HG03139 (cell line): ENCODE results near the gene ZER1.

ENCODE experiments used
- ATAC-seq: cut with Tn5 transposase; IDR thresholded peaks from one replicate; pipeline ENCODE4 v1.9.1; 2021; ENCODE audit not compliant: unreplicated experiment

ZER1 gene

DNA sequence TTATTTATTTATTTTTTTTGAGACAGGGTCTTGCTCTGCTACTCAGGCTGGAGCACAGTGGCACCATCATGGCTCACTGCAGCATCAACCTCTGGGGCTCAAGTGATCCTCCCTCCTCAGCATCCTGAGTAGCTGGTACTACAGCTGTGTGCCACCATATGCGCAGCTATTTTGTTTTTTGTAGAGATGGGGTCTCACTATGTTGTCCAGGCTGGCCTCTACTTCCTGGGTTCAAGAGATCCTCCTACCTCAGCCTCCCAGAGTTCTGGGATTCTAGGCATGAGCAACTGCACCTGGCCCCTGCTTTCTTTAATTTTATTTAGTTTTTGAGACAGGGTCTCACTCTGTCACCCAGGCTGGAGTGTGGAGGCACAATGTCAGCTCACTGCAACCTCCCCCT lies 28.3 kb downstream of the ZER1 start:
- ATAC-seq: no peak

DNA sequence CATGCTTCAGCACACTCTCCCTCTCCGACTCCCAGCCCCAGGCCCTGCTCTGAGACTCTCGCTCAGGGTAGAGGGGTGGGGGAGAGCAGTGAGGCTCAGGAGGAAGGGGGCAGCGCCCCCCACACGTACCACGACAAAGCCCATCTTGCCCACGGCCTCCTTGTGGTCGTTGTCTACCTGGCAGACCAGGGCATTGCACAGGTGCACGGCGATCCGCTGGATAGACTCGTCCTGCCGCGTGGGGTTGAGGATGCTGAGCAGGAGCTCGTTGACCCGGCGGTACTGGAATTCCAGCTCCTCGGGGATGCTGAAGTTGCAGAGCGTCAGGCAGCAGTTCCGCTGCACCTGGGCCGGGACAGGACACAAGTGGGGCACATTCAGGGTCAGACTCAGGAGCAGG lies 29.3 kb downstream of the ZER1 start:
- no peak for ATAC-seq

DNA sequence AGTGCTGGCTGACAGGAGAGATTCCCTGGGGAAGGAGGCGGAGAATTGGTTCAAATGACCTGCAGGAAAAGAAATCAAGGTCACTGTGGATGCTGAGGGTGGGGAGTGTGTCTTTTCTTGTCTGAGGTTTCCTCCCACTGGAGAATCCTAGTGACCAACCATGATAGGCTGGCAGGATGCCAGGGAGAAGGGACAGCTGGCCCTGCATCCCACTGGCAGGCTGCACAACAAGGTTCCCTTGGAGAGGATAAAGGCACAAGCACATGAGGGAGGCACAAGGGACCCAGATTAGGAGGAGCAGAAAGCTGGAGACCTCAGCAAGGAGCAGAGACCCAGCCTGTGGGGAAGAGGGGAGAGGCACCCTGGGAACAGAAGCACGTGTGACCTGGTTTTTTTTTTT lies 36.4 kb downstream of the ZER1 start:
- no peak for ATAC-seq

DNA sequence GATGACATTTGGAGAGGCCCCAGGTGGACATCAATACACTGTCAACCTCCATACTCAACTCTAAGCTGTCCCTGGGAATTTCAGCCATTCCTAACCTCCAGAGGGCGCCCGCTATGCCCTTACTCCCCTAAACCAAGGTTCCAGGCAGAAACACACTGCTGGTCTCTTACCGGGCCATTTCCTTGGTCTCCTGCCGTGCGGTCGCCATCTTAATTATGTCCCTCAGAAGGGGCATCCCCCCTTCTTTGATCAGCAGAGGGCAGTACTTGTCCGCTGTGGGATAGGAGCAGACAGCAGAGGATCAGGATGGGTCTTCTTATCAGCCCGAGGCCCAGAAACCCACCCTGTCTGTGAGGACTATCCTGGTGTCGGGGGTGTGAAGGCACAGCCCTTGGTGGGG lies 38.5 kb downstream of the ZER1 start:
- no peak for ATAC-seq

DNA sequence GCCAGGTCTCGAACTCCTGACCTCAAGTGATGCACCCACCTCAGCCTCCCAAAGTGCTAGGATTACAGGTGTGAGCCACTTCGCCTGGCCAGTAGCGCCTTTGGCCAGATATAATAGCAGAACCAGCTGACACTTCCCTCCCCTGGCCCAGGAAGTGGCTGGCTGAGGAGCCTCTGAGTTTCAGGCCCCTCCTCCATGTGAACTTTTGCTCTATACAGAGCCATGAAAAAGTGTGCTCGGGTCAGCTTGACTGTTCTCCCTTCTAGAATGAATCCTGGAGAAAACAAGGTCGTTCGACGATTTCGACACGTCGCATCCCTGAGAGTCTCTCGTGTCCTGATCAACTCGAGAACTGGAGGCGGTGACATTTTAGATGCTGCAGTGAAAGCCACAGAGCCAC lies 39.2 kb downstream of the ZER1 start:
- ATAC-seq: no peak

GRCh38 chr9:128731691-128732090 lies 40.0 kb downstream of the ZER1 start:
- ATAC-seq: no peak

DNA sequence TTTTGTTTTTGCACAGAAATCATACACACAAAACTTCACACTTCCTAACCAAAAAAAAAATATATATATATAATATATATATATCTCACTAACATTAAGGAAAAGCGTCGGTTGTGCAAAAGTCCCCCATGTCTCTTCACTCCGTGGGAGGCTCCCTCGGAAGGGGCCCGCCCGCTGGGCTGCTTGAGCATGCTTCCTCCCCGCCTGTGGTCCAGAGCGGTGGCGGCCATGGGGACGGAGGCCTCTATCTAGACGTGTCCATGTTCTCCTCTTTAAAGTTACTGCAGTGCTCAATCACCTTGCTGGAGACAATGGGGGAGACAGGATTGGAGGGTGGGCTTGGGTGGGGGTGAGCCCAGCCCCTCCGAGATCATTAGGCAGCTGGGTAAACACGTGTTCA lies 40.6 kb downstream of the ZER1 start:
- no peak for ATAC-seq

GRCh38 chr9:128729766-128730517 lies 41.8 kb downstream of the ZER1 start:
- ATAC-seq: no peak

DNA sequence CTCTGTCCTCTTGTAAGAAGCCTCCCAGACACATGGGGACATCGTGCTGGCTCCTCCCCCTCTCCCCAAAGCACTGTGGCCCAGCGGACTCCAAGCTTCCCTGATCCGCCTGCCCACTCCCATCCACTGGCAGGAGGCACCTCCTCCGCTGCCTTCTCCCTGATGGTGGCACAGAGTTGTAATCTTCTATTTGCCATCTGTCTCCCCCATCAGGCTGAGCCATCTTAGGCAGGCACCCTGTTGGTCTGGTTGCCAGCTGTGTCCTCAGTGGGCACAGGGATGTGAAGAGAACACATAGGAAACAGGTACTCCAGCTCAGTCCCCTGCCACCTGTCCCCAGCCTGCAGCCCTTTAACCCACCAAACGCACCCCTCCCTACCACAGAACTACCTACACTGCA lies 42.4 kb downstream of the ZER1 start:
- ATAC-seq: no peak

DNA sequence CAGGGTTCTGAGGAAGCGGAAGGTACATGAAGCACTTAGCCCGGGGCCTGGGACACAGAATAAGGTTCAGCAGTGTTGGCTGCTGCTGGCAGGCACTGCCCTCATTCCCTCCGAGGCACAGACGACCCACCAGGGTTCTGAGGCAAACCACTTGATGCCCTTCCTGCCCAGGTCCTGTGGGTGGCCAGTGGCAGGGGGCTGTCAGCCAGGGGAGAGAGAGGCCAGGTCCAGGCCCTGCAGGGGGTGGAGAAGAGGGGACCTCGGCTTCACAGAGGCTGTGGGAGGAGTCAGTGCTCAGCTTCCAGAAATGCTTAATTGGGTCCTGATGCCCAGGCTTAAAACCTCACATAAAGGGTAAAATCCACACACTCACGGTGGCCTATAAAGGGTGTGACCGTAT lies 43.4 kb downstream of the ZER1 start:
- ATAC-seq: no peak

GRCh38 chr9:128727640-128728248 lies 44.0 kb downstream of the ZER1 start:
- no peak for ATAC-seq

DNA sequence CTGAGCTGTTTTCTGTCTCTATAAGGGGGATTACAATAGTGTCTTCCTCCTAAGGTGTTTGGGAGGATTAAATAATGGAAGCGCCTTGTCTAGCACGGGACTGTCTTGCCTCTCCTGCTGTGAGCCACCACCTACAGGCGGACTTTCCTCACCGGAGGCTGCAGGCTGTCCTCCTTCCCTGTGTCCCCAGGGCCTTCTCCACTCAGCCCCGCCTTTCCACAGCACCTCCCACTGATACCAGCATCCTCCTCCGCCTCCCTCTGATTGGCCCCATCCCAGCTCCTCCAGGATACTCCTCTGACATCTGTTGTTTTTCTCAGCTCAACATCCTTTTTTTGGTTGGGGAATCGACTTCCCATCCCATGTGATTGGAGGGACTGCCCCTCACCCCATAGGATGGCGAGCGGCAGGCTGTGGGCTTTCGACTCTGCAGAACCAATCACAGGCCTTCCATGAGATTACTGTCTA lies 46.9 kb downstream of the ZER1 start:
- ATAC-seq: no peak

GRCh38 chr9:128723866-128724743 lies 47.6 kb downstream of the ZER1 start, which contains the start of gene ZDHHC12:
TSS of gene ZDHHC12 (minus strand) at chr9:128724127. CDS start at chr9:128724093, 34 bp downstream.
- ATAC-seq: peak; percentile 91

DNA sequence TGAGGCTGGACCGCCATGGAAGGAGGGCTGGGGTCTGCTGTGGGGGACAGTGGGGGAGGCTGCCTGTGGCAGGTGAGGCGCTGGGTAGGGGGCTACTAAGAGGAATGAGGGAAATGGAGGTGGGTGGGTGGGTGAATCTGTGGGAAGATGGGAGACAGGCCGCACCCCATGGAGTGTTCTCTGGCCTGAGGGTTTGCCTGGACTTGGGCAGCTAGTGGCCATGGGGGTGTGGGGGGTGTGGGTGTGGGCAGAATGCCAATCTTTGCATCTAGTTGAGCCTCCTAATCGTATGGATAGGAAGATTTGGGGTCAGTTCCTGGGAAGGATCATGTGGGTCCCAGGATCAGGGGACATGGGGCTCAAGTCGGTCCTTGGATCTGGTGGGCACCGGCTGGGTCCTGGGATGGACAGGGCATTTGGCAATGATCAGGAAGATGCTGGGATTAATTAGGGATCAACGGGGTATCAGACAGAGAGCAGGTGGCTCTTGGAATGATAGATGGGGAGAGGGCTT lies 48.3 kb downstream of the ZER1 start:
- ATAC-seq: no peak

DNA sequence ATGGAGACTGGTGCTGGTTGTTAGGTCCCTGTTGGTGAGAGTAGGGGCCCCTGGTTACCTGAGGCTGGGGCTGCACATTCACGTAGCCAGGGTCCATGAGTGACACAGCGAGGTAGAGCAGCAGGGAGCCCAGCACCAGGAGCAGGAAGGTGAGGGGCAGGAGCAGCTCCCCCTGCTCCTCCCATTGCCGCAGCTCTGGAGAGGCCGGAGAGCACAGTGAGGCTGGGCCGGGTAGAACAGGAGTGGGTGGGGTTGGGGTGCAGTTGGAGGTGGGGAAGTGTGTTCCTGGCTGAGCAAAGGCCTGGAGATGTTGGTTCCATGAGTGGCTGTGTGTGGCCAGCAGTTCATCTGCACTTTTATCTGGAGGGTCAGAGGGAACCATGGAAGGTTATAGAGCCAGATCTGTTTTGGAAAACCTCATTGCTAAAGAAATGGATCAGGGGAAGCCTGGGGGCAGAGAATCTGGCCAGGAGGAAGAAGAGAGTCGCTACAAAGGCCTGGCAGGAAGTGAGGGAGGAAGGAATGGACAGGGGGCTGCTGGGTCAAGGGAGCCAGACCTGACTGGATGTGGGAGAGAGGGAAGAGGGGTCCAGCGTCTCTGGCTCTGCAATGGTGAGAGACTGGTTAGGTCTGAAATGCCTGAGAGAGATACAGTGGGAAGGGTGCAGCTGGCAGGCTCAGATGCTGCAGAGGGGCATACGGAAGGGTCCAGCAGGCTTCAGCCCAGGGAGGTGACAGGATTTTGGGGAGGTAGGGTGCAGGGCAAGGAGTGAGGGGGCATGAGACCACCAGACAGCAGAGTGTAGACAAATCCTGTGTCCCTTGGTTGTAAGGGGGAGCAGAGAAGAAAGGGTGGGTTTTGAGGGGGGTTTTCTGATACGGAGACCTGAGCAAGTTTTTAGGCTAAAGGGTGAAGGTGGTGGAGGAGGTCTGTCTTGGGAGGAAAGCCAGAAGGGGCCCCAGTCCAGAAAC lies 49.1 kb downstream of the ZER1 start:
- no peak for ATAC-seq

DNA sequence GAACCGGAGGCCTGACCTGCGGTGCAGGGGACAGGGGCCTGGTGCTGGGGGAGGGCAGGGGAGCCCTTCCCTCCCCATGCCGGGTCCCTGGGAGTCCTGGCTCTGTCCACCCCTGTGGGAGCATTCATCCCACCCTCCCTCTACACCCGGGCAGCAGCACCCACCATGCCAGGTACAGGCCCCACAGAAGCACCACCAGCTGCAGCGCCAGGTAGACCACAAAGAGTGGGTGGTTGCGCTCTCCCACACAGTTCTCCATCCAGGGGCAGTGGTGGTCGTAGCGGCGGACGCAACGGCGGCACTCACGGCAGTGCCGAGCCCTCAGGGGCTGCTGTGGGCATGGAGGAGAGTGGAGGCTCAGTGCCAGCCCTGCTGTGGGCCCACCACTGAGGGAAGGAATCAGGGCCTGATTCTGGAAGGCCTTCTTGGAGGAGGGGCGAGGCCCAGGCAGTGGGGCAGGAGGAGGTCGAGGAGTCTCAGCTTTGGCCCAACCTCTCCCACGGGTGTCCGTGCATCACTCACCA lies 50.2 kb downstream of the ZER1 start:
- ATAC-seq: no peak

DNA sequence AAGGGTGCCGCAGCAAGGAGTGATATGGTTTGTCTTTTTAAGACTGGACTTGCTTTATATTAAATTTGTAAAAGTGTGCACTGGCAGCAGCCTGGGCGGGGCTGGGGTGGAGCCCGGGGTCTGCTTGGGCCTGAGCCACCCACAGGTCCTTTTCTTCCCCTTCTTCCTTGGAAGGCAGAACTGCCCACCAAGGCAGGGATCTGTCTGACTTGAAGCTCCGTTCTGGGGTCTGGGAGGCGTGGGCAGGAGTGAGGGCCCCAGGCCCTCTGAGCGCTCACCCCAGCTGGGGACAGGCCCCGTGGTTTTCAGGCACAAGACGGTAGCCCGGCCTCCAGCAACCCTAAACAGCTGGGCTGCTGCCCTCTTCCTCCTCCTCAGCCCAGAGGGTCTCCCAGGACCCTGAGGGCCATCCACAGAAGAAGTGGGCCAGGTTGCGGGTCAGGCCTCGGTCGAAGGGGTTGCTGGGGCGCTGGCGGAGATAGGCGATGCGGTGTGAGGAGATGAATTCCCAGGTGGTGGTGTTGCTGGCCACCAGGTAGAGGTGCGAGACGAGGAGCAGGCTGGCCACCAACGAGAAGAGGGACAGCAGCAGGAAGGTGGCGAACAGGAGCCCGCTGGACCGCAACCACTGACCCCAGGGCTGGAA lies 50.8 kb downstream of the ZER1 start:
- no peak for ATAC-seq

DNA sequence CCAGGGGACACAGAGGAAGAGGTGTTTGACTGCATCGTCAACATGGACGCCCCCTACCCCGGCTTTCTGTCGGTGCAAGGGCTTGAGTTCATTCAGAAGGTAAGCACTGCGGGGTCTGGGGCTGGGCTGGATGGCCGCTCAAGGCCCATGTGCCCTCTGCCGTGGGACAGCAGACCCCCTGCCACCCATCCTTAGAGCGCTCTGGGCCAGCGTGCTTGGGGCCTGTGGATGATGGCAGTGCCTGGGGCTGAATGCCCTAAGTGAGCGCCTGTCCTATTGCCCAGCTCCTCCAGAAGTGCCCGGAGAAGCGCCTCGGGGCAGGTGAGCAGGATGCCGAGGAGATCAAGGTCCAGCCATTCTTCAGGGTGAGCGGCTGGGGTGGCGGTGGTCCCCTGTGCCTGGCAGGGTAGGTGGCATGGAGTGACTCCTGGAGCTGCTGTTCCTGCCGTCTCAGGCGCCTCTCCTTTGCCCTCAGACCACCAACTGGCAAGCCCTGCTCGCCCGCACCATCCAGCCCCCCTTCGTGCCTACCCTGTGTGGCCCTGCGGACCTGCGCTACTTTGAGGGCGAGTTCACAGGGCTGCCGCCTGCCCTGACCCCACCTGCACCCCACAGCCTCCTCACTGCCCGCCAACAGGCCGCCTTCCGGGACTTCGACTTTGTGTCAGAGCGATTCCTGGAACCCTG lies 51.7 kb downstream of the ZER1 start:
- ATAC-seq: no peak

- ATAC-seq: no peak
Measured at GRCh38 chr9:128718475-128718874, 53.3 kb downstream of the ZER1 start.
